HEK293 (cell line): Measurements from ENCODE around the gene ANGPTL4.

Source experiments
- BCL6B ChIP-seq: fragments of 450-650 bp; formaldehyde crosslinking; IDR thresholded peaks from 2 replicates; pipeline ENCODE4 v1.5.1; 2017; ENCODE audit warnings: missing biosample characterization, missing genetic modification characterization
- GLI2 ChIP-seq: fragments of 450-650 bp; formaldehyde crosslinking; IDR thresholded peaks from 2 replicates; pipeline ENCODE4; 2017; ENCODE audit warnings: missing biosample characterization, missing genetic modification characterization, low read depth, borderline replicate concordance
- HOXC10 ChIP-seq: sonication (generic); formaldehyde crosslinking; IDR thresholded peaks from 2 replicates; pipeline ENCODE4 v1.8.1; 2023; ENCODE audit warnings: mild to moderate bottlenecking, missing genetic modification reagents
- TCF7L2 ChIP-seq: IDR thresholded peaks from 2 replicates; pipeline ENCODE4 v1.6.1; 2011; ENCODE audit warnings: low read depth, mild to moderate bottlenecking, inconsistent platforms, low read length, moderate library complexity, borderline replicate concordance
- ZBTB6 ChIP-seq: fragments of 450-650 bp; formaldehyde crosslinking; IDR thresholded peaks from 2 replicates; pipeline ENCODE4 v1.5.1; 2017; ENCODE audit warnings: missing biosample characterization, missing genetic modification characterization
- ZEB2 ChIP-seq: fragments of 450-650 bp; formaldehyde crosslinking; IDR thresholded peaks from 2 replicates; pipeline ENCODE4 v1.5.1; 2016; ENCODE audit warnings: missing biosample characterization, missing genetic modification characterization
- ZIC2 ChIP-seq: fragments of 450-650 bp; formaldehyde crosslinking; IDR thresholded peaks from 2 replicates; pipeline ENCODE4 v1.5.1; 2016; ENCODE audit warnings: missing biosample characterization, missing genetic modification characterization
- ZNF138 ChIP-seq: fragments of 450-650 bp; formaldehyde crosslinking; IDR thresholded peaks from 2 replicates; pipeline ENCODE4 v1.5.1; 2016; ENCODE audit warnings: missing biosample characterization, missing genetic modification characterization, borderline replicate concordance
- ZNF16 ChIP-seq: fragments of 450-650 bp; formaldehyde crosslinking; IDR thresholded peaks from 2 replicates; pipeline ENCODE4 v1.5.1; 2016; ENCODE audit warnings: low read depth, missing biosample characterization, missing genetic modification characterization
- ZNF23 ChIP-seq: fragments of 450-650 bp; formaldehyde crosslinking; IDR thresholded peaks from 2 replicates; pipeline ENCODE4 v1.5.1; 2016; ENCODE audit warnings: missing biosample characterization, missing genetic modification characterization, borderline replicate concordance
- ZNF513 ChIP-seq: fragments of 450-650 bp; IDR thresholded peaks from 2 replicates; pipeline ENCODE4 v1.5.1; 2018; ENCODE audit warnings: missing biosample characterization, missing genetic modification characterization
- ZNF626 ChIP-seq: fragments of 450-650 bp; sonication (Bioruptor Pico); formaldehyde crosslinking; IDR thresholded peaks from 2 replicates; pipeline ENCODE4 v1.5.1; 2018; ENCODE audit warnings: missing biosample characterization, missing genetic modification characterization, inconsistent platforms
- ZNF76 ChIP-seq: fragments of 450-650 bp; formaldehyde crosslinking; IDR thresholded peaks from 2 replicates; pipeline ENCODE4; 2016; ENCODE audit warnings: low read depth, missing biosample characterization, missing genetic modification characterization, borderline replicate concordance
- ZSCAN18 ChIP-seq: fragments of 450-650 bp; formaldehyde crosslinking; IDR thresholded peaks from 2 replicates; pipeline ENCODE4 v1.5.1; 2016; ENCODE audit warnings: missing biosample characterization, missing genetic modification characterization
- TF ChIP-seq, protein P1 (sequence below): fragments of 450-650 bp; formaldehyde crosslinking; IDR thresholded peaks from 2 replicates; pipeline ENCODE4 v1.5.1; 2016; ENCODE audit warnings: missing biosample characterization, missing genetic modification characterization
- TF ChIP-seq, protein P2 (sequence below): fragments of 450-650 bp; formaldehyde crosslinking; IDR thresholded peaks from 2 replicates; pipeline ENCODE4 v1.5.0; 2017; ENCODE audit warnings: missing biosample characterization, missing genetic modification characterization, borderline replicate concordance
- TF ChIP-seq, protein P3 (sequence below): fragments of 450-650 bp; formaldehyde crosslinking; IDR thresholded peaks from 2 replicates; pipeline ENCODE4 v1.5.1; 2017; ENCODE audit warnings: missing biosample characterization, missing genetic modification characterization
- TF ChIP-seq, protein P4 (sequence below): fragments of 450-650 bp; formaldehyde crosslinking; IDR thresholded peaks from 2 replicates; pipeline ENCODE4 v1.5.1; 2016; ENCODE audit warnings: missing biosample characterization, missing genetic modification characterization
- TF ChIP-seq, protein P5 (sequence below): fragments of 450-650 bp; formaldehyde crosslinking; IDR thresholded peaks from 2 replicates; pipeline ENCODE4 v1.5.1; 2016; ENCODE audit warnings: missing biosample characterization, missing genetic modification characterization

ANGPTL4 gene

GRCh38 chr19:8389891-8390616, 26.1 kb downstream of the ANGPTL4 start, which contains the start of gene RAB11B (continued):
- TF ChIP-seq, protein P1, sequence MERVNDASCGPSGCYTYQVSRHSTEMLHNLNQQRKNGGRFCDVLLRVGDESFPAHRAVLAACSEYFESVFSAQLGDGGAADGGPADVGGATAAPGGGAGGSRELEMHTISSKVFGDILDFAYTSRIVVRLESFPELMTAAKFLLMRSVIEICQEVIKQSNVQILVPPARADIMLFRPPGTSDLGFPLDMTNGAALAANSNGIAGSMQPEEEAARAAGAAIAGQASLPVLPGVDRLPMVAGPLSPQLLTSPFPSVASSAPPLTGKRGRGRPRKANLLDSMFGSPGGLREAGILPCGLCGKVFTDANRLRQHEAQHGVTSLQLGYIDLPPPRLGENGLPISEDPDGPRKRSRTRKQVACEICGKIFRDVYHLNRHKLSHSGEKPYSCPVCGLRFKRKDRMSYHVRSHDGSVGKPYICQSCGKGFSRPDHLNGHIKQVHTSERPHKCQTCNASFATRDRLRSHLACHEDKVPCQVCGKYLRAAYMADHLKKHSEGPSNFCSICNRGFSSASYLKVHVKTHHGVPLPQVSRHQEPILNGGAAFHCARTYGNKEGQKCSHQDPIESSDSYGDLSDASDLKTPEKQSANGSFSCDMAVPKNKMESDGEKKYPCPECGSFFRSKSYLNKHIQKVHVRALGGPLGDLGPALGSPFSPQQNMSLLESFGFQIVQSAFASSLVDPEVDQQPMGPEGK (tag by site-specific recombination): peak; percentile 98
- TF ChIP-seq TCF7L2: no peak
- peak; percentile 19; the same call in 1 of the 2 replicates for TF ChIP-seq ZIC2 (tag by site-specific recombination)
- TF ChIP-seq, protein P2, sequence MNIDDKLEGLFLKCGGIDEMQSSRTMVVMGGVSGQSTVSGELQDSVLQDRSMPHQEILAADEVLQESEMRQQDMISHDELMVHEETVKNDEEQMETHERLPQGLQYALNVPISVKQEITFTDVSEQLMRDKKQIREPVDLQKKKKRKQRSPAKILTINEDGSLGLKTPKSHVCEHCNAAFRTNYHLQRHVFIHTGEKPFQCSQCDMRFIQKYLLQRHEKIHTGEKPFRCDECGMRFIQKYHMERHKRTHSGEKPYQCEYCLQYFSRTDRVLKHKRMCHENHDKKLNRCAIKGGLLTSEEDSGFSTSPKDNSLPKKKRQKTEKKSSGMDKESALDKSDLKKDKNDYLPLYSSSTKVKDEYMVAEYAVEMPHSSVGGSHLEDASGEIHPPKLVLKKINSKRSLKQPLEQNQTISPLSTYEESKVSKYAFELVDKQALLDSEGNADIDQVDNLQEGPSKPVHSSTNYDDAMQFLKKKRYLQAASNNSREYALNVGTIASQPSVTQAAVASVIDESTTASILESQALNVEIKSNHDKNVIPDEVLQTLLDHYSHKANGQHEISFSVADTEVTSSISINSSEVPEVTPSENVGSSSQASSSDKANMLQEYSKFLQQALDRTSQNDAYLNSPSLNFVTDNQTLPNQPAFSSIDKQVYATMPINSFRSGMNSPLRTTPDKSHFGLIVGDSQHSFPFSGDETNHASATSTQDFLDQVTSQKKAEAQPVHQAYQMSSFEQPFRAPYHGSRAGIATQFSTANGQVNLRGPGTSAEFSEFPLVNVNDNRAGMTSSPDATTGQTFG: no peak
- TF ChIP-seq ZNF626 (tag by site-specific recombination): no peak
- TF ChIP-seq GLI2: no peak
- no peak for TF ChIP-seq ZNF138
- no peak for TF ChIP-seq ZBTB6 (tag by site-specific recombination)
- TF ChIP-seq, protein P3, sequence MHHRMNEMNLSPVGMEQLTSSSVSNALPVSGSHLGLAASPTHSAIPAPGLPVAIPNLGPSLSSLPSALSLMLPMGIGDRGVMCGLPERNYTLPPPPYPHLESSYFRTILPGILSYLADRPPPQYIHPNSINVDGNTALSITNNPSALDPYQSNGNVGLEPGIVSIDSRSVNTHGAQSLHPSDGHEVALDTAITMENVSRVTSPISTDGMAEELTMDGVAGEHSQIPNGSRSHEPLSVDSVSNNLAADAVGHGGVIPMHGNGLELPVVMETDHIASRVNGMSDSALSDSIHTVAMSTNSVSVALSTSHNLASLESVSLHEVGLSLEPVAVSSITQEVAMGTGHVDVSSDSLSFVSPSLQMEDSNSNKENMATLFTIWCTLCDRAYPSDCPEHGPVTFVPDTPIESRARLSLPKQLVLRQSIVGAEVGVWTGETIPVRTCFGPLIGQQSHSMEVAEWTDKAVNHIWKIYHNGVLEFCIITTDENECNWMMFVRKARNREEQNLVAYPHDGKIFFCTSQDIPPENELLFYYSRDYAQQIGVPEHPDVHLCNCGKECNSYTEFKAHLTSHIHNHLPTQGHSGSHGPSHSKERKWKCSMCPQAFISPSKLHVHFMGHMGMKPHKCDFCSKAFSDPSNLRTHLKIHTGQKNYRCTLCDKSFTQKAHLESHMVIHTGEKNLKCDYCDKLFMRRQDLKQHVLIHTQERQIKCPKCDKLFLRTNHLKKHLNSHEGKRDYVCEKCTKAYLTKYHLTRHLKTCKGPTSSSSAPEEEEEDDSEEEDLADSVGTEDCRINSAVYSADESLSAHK: no peak; the same call in 1 of the 2 replicates
- peak; percentile 79; the same call in 1 of the 2 replicates for TF ChIP-seq ZNF76
- no peak for TF ChIP-seq ZSCAN18 (tag by site-specific recombination)
- TF ChIP-seq, protein P4, sequence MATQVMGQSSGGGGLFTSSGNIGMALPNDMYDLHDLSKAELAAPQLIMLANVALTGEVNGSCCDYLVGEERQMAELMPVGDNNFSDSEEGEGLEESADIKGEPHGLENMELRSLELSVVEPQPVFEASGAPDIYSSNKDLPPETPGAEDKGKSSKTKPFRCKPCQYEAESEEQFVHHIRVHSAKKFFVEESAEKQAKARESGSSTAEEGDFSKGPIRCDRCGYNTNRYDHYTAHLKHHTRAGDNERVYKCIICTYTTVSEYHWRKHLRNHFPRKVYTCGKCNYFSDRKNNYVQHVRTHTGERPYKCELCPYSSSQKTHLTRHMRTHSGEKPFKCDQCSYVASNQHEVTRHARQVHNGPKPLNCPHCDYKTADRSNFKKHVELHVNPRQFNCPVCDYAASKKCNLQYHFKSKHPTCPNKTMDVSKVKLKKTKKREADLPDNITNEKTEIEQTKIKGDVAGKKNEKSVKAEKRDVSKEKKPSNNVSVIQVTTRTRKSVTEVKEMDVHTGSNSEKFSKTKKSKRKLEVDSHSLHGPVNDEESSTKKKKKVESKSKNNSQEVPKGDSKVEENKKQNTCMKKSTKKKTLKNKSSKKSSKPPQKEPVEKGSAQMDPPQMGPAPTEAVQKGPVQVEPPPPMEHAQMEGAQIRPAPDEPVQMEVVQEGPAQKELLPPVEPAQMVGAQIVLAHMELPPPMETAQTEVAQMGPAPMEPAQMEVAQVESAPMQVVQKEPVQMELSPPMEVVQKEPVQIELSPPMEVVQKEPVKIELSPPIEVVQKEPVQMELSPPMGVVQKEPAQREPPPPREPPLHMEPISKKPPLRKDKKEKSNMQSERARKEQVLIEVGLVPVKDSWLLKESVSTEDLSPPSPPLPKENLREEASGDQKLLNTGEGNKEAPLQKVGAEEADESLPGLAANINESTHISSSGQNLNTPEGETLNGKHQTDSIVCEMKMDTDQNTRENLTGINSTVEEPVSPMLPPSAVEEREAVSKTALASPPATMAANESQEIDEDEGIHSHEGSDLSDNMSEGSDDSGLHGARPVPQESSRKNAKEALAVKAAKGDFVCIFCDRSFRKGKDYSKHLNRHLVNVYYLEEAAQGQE (tag by site-specific recombination): no peak
- TF ChIP-seq ZEB2: peak; percentile 99
- TF ChIP-seq ZNF16 (tag by site-specific recombination): no peak
- TF ChIP-seq, protein P5, sequence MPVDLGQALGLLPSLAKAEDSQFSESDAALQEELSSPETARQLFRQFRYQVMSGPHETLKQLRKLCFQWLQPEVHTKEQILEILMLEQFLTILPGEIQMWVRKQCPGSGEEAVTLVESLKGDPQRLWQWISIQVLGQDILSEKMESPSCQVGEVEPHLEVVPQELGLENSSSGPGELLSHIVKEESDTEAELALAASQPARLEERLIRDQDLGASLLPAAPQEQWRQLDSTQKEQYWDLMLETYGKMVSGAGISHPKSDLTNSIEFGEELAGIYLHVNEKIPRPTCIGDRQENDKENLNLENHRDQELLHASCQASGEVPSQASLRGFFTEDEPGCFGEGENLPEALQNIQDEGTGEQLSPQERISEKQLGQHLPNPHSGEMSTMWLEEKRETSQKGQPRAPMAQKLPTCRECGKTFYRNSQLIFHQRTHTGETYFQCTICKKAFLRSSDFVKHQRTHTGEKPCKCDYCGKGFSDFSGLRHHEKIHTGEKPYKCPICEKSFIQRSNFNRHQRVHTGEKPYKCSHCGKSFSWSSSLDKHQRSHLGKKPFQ (tag by site-specific recombination): no peak
- no peak for TF ChIP-seq ZNF23
- no peak for TF ChIP-seq BCL6B
- TF ChIP-seq HOXC10 (CRISPR knock-in tag): 0 out of 2 replicates have a peak, but pooled peaks have one; percentile 68
- no peak; the same call in 1 of the 2 replicates for TF ChIP-seq ZNF513 (tag by site-specific recombination)
